Panc1 (cell line): ENCODE results near the gene CBARP. TPM values are rescaled to one million over a fixed set of nuclear protein-coding genes. Genes with fewer than 3 reads are reported as not detected.

ENCODE experiments used
- ATAC-seq: fragments of 200-7000 bp; cut with Tn5 transposase; 2 replicates; pipeline ENCODE4 v1.9.1; 2020; ENCODE audit warnings: mild to moderate bottlenecking, moderate library complexity
- BruUV-seq: library from RNA; stranded (reverse); fragments of 400-500 nt; replicated peaks from 2 replicates; lab custom pipeline; 2021; lab: Mats Ljungman, UMichigan
- CTCF ChIA-PET: fragments of 300-600 bp; sonication (Branson Sonifier 250); formaldehyde crosslinking; loops from one replicate; lab custom pipeline; 2022; ENCODE audit warnings: antibody characterized with exemption; lab: Charles Lee
- POLR2A ChIA-PET: fragments of 300-600 bp; sonication (Branson Sonifier 250); formaldehyde crosslinking; loops from one replicate; lab custom pipeline; 2022; ENCODE audit warnings: antibody characterized with exemption; lab: Charles Lee
- DNase-seq: peaks from one replicate; pipeline ENCODE4 v3.0.0-alpha.2; 2010; ENCODE audit warnings: low read depth, low spot score
- H3K27ac ChIP-seq: 2 replicates; pipeline ENCODE4 v1.5.1; 2011; ENCODE audit warnings: mild to moderate bottlenecking, low read length, inconsistent platforms
- H3K27me3 ChIP-seq: fragments of 200-500 bp; sonication (Bioruptor generic); 2 replicates; pipeline ENCODE4 v1.6.0; 2014; ENCODE audit warnings: low read length, inconsistent platforms; ENCODE audit not compliant: control insufficient read depth, insufficient read depth
- H3K36me3 ChIP-seq: fragments of 200-500 bp; sonication (Bioruptor generic); 2 replicates; pipeline ENCODE4 v1.5.1; 2014; ENCODE audit warnings: inconsistent platforms, mild to moderate bottlenecking, low read length, moderate library complexity; ENCODE audit not compliant: control insufficient read depth, insufficient read depth
- H3K4me1 ChIP-seq: 2 replicates; pipeline ENCODE4 v1.5.1; 2011; ENCODE audit warnings: inconsistent platforms, mild to moderate bottlenecking, low read length, moderate library complexity; ENCODE audit not compliant: control insufficient read depth, insufficient read depth
- H3K4me3 ChIP-seq, 2 experiments: 2 replicates each; pipeline ENCODE4 v1.5.1; 2011 to 2012; ENCODE audit warnings: low read depth in 2 of 2, low read length in 2 of 2, mild to moderate bottlenecking in 2 of 2, inconsistent platforms in 1 of 2, moderate library complexity in 1 of 2
- H3K9me3 ChIP-seq: fragments of 200-500 bp; sonication (Bioruptor generic); 2 replicates; pipeline ENCODE4 v1.5.1; 2014; ENCODE audit warnings: low read depth, mild to moderate bottlenecking, inconsistent platforms, low read length, moderate library complexity; ENCODE audit not compliant: control insufficient read depth, insufficient read depth
- POLR2AphosphoS5 ChIP-seq: IDR thresholded peaks from 2 replicates; pipeline ENCODE4 v1.6.1; 2012; ENCODE audit warnings: mild to moderate bottlenecking, low read depth, low read length, moderate library complexity
- SIN3A ChIP-seq: IDR thresholded peaks from 2 replicates; pipeline ENCODE4 v1.6.1; 2012; ENCODE audit warnings: low read depth, mild to moderate bottlenecking, low read length, moderate library complexity, borderline replicate concordance; ENCODE audit not compliant: insufficient read depth
- TCF7L2 ChIP-seq: IDR thresholded peaks from 2 replicates; pipeline ENCODE4 v1.6.1; 2011; ENCODE audit warnings: mild to moderate bottlenecking, low read depth, low read length, inconsistent platforms
- in situ Hi-C: cut with HindIII; loops from 2 replicates; pipeline ENCODE4 v1.10.0; 2016; ENCODE audit warnings: low sequenced_read_pairs, low pct_unique_long_range_greater_than_20kb
- intact Hi-C: fragments of 100-400 bp; cut with micrococcal nuclease; formaldehyde crosslinking; loops from one replicate; pipeline ENCODE4 v1.10.0; 2022; ENCODE audit not compliant: unreplicated experiment
- total RNA-seq: library from RNA; stranded (reverse); gene quantifications from one replicate; pipeline ENCODE4 v1.2.1, GENCODE V29; 2021; ENCODE audit not compliant: unreplicated experiment
- TF ChIP-seq, protein P1 (sequence below), 2 experiments: IDR thresholded peaks; 2 replicates each; pipeline ENCODE4 v1.6.1; 2011 to 2012; ENCODE audit warnings: low read depth in 2 of 2, control low read depth in 1 of 2, low read length in 1 of 2, mild to moderate bottlenecking in 1 of 2, moderate library complexity in 1 of 2; ENCODE audit not compliant: insufficient read depth in 1 of 2
- TF ChIP-seq, protein P2 (sequence below): fragments of 450-650 bp; IDR thresholded peaks from 2 replicates; pipeline ENCODE4 v1.5.1; 2017; ENCODE audit warnings: mild to moderate bottlenecking

Gene CBARP
- total RNA-seq, 1 experiment from 2014 or later, result 14.5 TPM

DNA sequence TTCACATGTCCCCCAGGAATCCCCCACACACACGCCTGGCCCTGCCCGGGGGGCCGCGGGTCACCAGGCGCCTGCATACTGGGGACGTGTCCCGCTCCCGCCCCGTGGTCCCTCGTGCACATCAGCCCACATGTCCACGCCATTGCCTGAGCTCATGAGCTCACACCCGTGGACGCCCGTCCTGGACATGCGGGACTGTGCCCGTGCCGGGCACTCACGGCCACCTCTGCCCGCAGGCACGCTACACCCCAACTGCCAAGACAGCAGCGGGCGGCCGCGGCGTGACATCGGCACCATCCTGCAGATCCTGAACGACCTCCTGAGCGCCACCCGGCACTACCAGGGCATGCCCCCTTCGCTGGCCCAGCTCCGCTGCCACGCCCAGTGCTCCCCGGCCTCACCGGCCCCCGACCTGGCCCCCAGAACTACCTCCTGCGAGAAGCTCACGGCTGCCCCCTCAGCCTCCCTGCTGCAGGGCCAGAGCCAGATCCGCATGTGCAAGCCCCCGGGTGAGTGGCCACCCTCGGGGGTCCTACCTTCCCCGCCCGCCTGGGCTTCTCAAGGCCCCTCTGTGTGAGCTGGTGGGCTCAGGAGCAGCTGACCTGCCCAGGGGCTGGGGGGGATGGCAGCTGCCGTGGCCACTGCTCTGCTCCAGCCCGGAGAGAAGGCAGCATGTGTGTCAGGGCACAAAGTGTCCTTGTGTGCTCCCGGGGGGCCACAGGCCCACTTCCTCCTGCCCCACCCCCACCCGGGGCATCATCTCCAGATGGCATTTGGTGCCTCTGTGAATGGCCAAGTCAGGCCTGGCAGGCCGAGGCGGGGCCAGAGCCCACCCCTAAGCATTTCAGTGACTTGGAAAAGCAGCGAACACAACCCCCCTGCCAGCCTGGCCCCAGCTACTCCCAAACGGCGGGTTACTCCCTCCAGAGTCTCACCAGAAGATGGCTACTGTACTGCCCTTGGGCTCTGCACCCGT, 17.7 kb upstream of the CBARP start:
- in situ Hi-C loops (no loop called here), intact Hi-C loops (no loop called here)
- H3K27ac ChIP-seq, result peak overlapping the region; percentile 62
- no peak overlapping the region for H3K4me3 ChIP-seq
- no peaks in the 10 kb centered on the region for H3K9me3 ChIP-seq
- CTCF ChIA-PET, result no interaction called here
- BruUV-seq, result no TSS peak
- ATAC-seq, result no peak
- TF ChIP-seq SIN3A (no peak), TCF7L2 (no peak), POLR2AphosphoS5 (0 out of 2 replicates have a peak, but pooled peaks have one; percentile 37)
- TF ChIP-seq, protein P1, sequence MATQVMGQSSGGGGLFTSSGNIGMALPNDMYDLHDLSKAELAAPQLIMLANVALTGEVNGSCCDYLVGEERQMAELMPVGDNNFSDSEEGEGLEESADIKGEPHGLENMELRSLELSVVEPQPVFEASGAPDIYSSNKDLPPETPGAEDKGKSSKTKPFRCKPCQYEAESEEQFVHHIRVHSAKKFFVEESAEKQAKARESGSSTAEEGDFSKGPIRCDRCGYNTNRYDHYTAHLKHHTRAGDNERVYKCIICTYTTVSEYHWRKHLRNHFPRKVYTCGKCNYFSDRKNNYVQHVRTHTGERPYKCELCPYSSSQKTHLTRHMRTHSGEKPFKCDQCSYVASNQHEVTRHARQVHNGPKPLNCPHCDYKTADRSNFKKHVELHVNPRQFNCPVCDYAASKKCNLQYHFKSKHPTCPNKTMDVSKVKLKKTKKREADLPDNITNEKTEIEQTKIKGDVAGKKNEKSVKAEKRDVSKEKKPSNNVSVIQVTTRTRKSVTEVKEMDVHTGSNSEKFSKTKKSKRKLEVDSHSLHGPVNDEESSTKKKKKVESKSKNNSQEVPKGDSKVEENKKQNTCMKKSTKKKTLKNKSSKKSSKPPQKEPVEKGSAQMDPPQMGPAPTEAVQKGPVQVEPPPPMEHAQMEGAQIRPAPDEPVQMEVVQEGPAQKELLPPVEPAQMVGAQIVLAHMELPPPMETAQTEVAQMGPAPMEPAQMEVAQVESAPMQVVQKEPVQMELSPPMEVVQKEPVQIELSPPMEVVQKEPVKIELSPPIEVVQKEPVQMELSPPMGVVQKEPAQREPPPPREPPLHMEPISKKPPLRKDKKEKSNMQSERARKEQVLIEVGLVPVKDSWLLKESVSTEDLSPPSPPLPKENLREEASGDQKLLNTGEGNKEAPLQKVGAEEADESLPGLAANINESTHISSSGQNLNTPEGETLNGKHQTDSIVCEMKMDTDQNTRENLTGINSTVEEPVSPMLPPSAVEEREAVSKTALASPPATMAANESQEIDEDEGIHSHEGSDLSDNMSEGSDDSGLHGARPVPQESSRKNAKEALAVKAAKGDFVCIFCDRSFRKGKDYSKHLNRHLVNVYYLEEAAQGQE (IDR thresholded peaks at IDR 0.05; ENCODE audit: insufficient read depth in 1 of 2, low read depth in 2 of 2, low read length in 1 of 2), result no peak
- TF ChIP-seq, protein P2, sequence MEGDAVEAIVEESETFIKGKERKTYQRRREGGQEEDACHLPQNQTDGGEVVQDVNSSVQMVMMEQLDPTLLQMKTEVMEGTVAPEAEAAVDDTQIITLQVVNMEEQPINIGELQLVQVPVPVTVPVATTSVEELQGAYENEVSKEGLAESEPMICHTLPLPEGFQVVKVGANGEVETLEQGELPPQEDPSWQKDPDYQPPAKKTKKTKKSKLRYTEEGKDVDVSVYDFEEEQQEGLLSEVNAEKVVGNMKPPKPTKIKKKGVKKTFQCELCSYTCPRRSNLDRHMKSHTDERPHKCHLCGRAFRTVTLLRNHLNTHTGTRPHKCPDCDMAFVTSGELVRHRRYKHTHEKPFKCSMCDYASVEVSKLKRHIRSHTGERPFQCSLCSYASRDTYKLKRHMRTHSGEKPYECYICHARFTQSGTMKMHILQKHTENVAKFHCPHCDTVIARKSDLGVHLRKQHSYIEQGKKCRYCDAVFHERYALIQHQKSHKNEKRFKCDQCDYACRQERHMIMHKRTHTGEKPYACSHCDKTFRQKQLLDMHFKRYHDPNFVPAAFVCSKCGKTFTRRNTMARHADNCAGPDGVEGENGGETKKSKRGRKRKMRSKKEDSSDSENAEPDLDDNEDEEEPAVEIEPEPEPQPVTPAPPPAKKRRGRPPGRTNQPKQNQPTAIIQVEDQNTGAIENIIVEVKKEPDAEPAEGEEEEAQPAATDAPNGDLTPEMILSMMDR, result no peak
- peaks cover 2% of the 10 kb centered on the region for H3K36me3 ChIP-seq
- no peak for DNase-seq
- POLR2A ChIA-PET, result no interaction called here
- H3K4me1 ChIP-seq, result peaks cover 63% of the 10 kb centered on the region
- H3K27me3 ChIP-seq, result no peaks in the 10 kb centered on the region

DNA sequence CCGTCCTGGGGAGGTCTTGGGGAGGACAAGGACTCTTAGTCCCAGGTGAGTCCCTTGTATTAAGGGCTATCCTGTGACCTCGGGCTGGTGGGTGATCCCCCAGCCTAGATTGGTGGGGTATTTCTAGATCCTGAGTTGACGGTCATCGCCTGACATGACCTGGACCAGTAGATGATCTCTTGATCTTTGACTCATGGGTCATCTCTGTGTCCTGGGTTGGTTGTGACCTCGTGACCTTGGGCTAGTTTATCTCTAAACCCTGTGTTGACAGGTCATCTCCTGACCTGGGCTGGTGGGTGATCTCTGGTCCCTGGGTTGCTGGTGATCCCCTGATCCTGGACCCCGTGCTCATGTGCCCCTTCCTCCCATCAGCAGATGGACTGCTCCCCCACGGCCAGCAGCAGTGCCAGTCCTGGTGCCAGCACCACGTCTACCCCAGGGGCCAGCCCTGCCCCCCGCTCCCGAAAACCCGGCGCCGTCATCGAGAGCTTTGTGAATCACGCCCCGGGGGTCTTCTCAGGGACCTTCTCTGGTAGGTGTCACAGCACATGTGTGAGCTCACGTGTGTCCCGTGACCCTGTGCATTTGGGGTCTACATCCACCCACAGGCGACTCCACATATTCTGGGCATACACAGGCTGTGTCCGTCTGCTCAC, 16.9 kb upstream of the CBARP start:
- DNase-seq (no peak), ATAC-seq (no peak)
- peak overlapping the region; percentile 62 for H3K27ac ChIP-seq
- TF ChIP-seq SIN3A (no peak), TCF7L2 (no peak), POLR2AphosphoS5 (peak; percentile 29; the same call in 1 of the 2 replicates)
- TF ChIP-seq, protein P2, result no peak
- TF ChIP-seq, protein P1 (IDR thresholded peaks at IDR 0.05; ENCODE audit: insufficient read depth in 1 of 2, low read depth in 2 of 2, low read length in 1 of 2), result no peak
- BruUV-seq, result no TSS peak
- H3K36me3 ChIP-seq, result peaks cover 5% of the 10 kb centered on the region
- ChIA-PET CTCF (no interaction called here), POLR2A (no interaction called here)
- no peaks in the 10 kb centered on the region for H3K27me3 ChIP-seq
- intact Hi-C loops, result no loop called here
- H3K4me3 ChIP-seq, result peak overlapping the region; percentile 32 to 59; a peak in 3 of 4 replicates
- in situ Hi-C loops, result no loop called here
- peaks cover 55% of the 10 kb centered on the region for H3K4me1 ChIP-seq
- no peaks in the 10 kb centered on the region for H3K9me3 ChIP-seq
